ENCODE results near the gene C5orf24.
"Not testable (repeated sequence)": the region's sequence is repeated elsewhere in the genome, so short reads cannot be mapped to it uniquely, and the experiment has no call there.

C5orf24 gene

GRCh38 chr5:134837530-134838181, 8.1 kb upstream of the C5orf24 start:
- Histone ChIP-seq H3K36me3 (ENCODE audit: insufficient read depth, low read length) (peaks cover 73% of the 10 kb centered on the region), H3K4me2 (ENCODE audit: insufficient read depth, low read length) (no peak overlapping the region), H4K20me1 (ENCODE audit: insufficient read depth, low read length) (no peaks in the 10 kb centered on the region), H3K27ac (ENCODE audit: low read length) (no peak overlapping the region), H3K4me1 (ENCODE audit: insufficient read depth, low read length) (no peaks in the 10 kb centered on the region), H3K9ac (ENCODE audit: low read depth, low read length) (no peak overlapping the region), H2AFZ (ENCODE audit: low read depth, low read length) (no peak overlapping the region), H3K9me3 (ENCODE audit: insufficient read depth, low read length, severe bottlenecking) (no peaks in the 10 kb centered on the region), H3K4me3 (ENCODE audit: low read depth in 1 of 2, low read length in 2 of 2) (no peak overlapping the region), H3K27me3 (ENCODE audit: insufficient read depth, low read length, poor library complexity) (no peaks in the 10 kb centered on the region), H3K79me2 (ENCODE audit: insufficient read depth, low read length) (no peaks in the 10 kb centered on the region)
- TF ChIP-seq CTCF (IDR thresholded peaks at IDR 0.05; ENCODE audit: borderline replicate concordance, extremely low read depth, low read length, poor library complexity, severe bottlenecking) (no peak), EZH2 (IDR thresholded peaks at IDR 0.05; ENCODE audit: borderline replicate concordance, low read depth, low read length, severe bottlenecking) (no peak)
- DNase-seq (no peak), ATAC-seq (ENCODE audit: insufficient read depth, low read depth) (no peak)

- H3K4me3 ChIP-seq (ENCODE audit: low read depth in 1 of 2, low read length in 2 of 2); H3K9me3 ChIP-seq (ENCODE audit: insufficient read depth, low read length, severe bottlenecking); H3K4me2 ChIP-seq (ENCODE audit: insufficient read depth, low read length); H3K27ac ChIP-seq (ENCODE audit: low read length); H3K4me1 ChIP-seq (ENCODE audit: insufficient read depth, low read length); H2AFZ ChIP-seq (ENCODE audit: low read depth, low read length); H3K79me2 ChIP-seq (ENCODE audit: insufficient read depth, low read length); H3K9ac ChIP-seq (ENCODE audit: low read depth, low read length); DNase-seq; H4K20me1 ChIP-seq (ENCODE audit: insufficient read depth, low read length); ATAC-seq (ENCODE audit: insufficient read depth, low read depth); H3K27me3 ChIP-seq (ENCODE audit: insufficient read depth, low read length, poor library complexity): not testable (repeated sequence)
- H3K36me3 ChIP-seq (ENCODE audit: insufficient read depth, low read length): peaks cover 66% of the 10 kb centered on the region
These were observed 7.4 kb upstream of the C5orf24 start for GRCh38 chr5:134838361-134838760.

- DNase-seq (no peak), ATAC-seq (ENCODE audit: insufficient read depth, low read depth) (no peak)
- H3K36me3 ChIP-seq (ENCODE audit: insufficient read depth, low read length): peaks cover 53% of the 10 kb centered on the region
- peaks cover 10% of the 10 kb centered on the region for H3K4me1 ChIP-seq (ENCODE audit: insufficient read depth, low read length)
- H2AFZ ChIP-seq (ENCODE audit: low read depth, low read length): no peak overlapping the region
- H3K4me3 ChIP-seq (ENCODE audit: low read depth in 1 of 2, low read length in 2 of 2): no peak overlapping the region
- no peak for TF ChIP-seq EZH2 (IDR thresholded peaks at IDR 0.05; ENCODE audit: borderline replicate concordance, low read depth, low read length, severe bottlenecking)
- TF ChIP-seq CTCF (IDR thresholded peaks at IDR 0.05; ENCODE audit: borderline replicate concordance, extremely low read depth, low read length, poor library complexity, severe bottlenecking): no peak
- H3K27ac ChIP-seq (ENCODE audit: low read length): no peak overlapping the region
- H3K27me3 ChIP-seq (ENCODE audit: insufficient read depth, low read length, poor library complexity): no peaks in the 10 kb centered on the region
- H3K79me2 ChIP-seq (ENCODE audit: insufficient read depth, low read length): peaks cover 8% of the 10 kb centered on the region
- H3K9me3 ChIP-seq (ENCODE audit: insufficient read depth, low read length, severe bottlenecking): no peaks in the 10 kb centered on the region
- H3K4me2 ChIP-seq (ENCODE audit: insufficient read depth, low read length): no peak overlapping the region
- H3K9ac ChIP-seq (ENCODE audit: low read depth, low read length): no peak overlapping the region
- no peaks in the 10 kb centered on the region for H4K20me1 ChIP-seq (ENCODE audit: insufficient read depth, low read length)
These were observed 5.0 kb upstream of the C5orf24 start for GRCh38 chr5:134840811-134841210.

- Histone ChIP-seq H4K20me1 (ENCODE audit: insufficient read depth, low read length) (no peaks in the 10 kb centered on the region), H3K36me3 (ENCODE audit: insufficient read depth, low read length) (peaks cover 33% of the 10 kb centered on the region), H3K27ac (ENCODE audit: low read length) (no peak overlapping the region), H3K4me1 (ENCODE audit: insufficient read depth, low read length) (peaks cover 32% of the 10 kb centered on the region), H2AFZ (ENCODE audit: low read depth, low read length) (no peak overlapping the region), H3K9ac (ENCODE audit: low read depth, low read length) (peak overlapping the region; percentile 94; the same call in 1 of the 2 replicates), H3K9me3 (ENCODE audit: insufficient read depth, low read length, severe bottlenecking) (no peaks in the 10 kb centered on the region), H3K4me2 (ENCODE audit: insufficient read depth, low read length) (no peak overlapping the region), H3K79me2 (ENCODE audit: insufficient read depth, low read length) (peaks cover 42% of the 10 kb centered on the region), H3K4me3 (ENCODE audit: low read depth in 1 of 2, low read length in 2 of 2) (no peak overlapping the region), H3K27me3 (ENCODE audit: insufficient read depth, low read length, poor library complexity) (no peaks in the 10 kb centered on the region)
- DNase-seq (no peak), ATAC-seq (ENCODE audit: insufficient read depth, low read depth) (no peak)
- TF ChIP-seq EZH2 (IDR thresholded peaks at IDR 0.05; ENCODE audit: borderline replicate concordance, low read depth, low read length, severe bottlenecking): no peak
- TF ChIP-seq CTCF (IDR thresholded peaks at IDR 0.05; ENCODE audit: borderline replicate concordance, extremely low read depth, low read length, poor library complexity, severe bottlenecking): no peak
These were observed 1.5 kb upstream of the C5orf24 start for GRCh38 chr5:134844252-134844651.
